Calu3 (cell line): ENCODE results near the gene CMKLR1. TPM values are rescaled to one million over a fixed set of nuclear protein-coding genes. Genes with fewer than 3 reads are reported as not detected.

Source experiments
- BruUV-seq: library from RNA; stranded (reverse); fragments of 400-500 nt; replicated peaks from 2 replicates; lab custom pipeline; 2021; lab: Mats Ljungman, UMichigan
- CTCF ChIA-PET: fragments of 300-600 bp; sonication (Branson Sonifier 250); formaldehyde crosslinking; loops from one replicate; lab custom pipeline; 2022; ENCODE audit warnings: antibody characterized with exemption; lab: Charles Lee
- DNase-seq: peaks from one replicate; pipeline ENCODE4 v3.0.0; 2022
- H3K27ac Mint-ChIP-seq: one replicate; pipeline ENCODE4 v1.8.0; 2022; ENCODE audit warnings: mixed read lengths; ENCODE audit not compliant: unreplicated experiment
- H3K27me3 Mint-ChIP-seq: one replicate; pipeline ENCODE4 v1.8.0; 2022; ENCODE audit warnings: mixed read lengths; ENCODE audit not compliant: unreplicated experiment
- H3K36me3 Mint-ChIP-seq: one replicate; pipeline ENCODE4 v1.8.0; 2022; ENCODE audit warnings: mild to moderate bottlenecking, moderate library complexity, mixed read lengths; ENCODE audit not compliant: insufficient read depth, unreplicated experiment
- H3K4me1 Mint-ChIP-seq: one replicate; pipeline ENCODE4 v1.8.0; 2022; ENCODE audit warnings: mild to moderate bottlenecking, low read depth, mixed read lengths; ENCODE audit not compliant: unreplicated experiment
- H3K4me3 Mint-ChIP-seq: one replicate; pipeline ENCODE4 v1.8.0; 2022; ENCODE audit warnings: mild to moderate bottlenecking, low read depth, moderate library complexity, mixed read lengths; ENCODE audit not compliant: unreplicated experiment
- H3K9me3 Mint-ChIP-seq: one replicate; pipeline ENCODE4 v1.8.0; 2022; ENCODE audit warnings: low read depth, mixed read lengths; ENCODE audit not compliant: unreplicated experiment
- CTCF ChIP-seq: fragments of 200-600 bp; IDR thresholded peaks from one replicate; pipeline ENCODE4 v1.8.0; 2022; ENCODE audit warnings: antibody characterized with exemption; ENCODE audit not compliant: unreplicated experiment
- intact Hi-C: fragments of 100-400 bp; cut with micrococcal nuclease; formaldehyde crosslinking; loops from one replicate; pipeline ENCODE4 v1.10.0; 2022; ENCODE audit not compliant: unreplicated experiment
- total RNA-seq: library from RNA; stranded (reverse); gene quantifications from 2 replicates; pipeline ENCODE4 v1.2.3, GENCODE V29; 2022

CMKLR1 gene
- total RNA-seq, 1 experiment from 2014 or later, result not detected

- CTCF ChIA-PET, result no interaction called here
- no peaks in the 10 kb centered on the region for H3K9me3 Mint-ChIP-seq
- H3K4me1 Mint-ChIP-seq, result peaks cover 8% of the 10 kb centered on the region
- TF ChIP-seq CTCF, result no peak
- no TSS peak for BruUV-seq
- H3K4me3 Mint-ChIP-seq, result no peak overlapping the region
- no peak overlapping the region for H3K27ac Mint-ChIP-seq
- intact Hi-C loops, result no loop called here
- H3K27me3 Mint-ChIP-seq, result peaks cover 35% of the 10 kb centered on the region
- no peaks in the 10 kb centered on the region for H3K36me3 Mint-ChIP-seq
- DNase-seq, result no peak
Measured at GRCh38 chr12:108315486-108316105, 23.5 kb downstream of the CMKLR1 start.

- no peak overlapping the region for H3K27ac Mint-ChIP-seq
- H3K27me3 Mint-ChIP-seq, result peaks cover 16% of the 10 kb centered on the region
- CTCF ChIA-PET, result interaction anchor here (1.1 kb wide), 1 partner anchor 12 kb away, joined by 4 read pairs; no protein-coding TSS in a partner anchor
- no peaks in the 10 kb centered on the region for H3K9me3 Mint-ChIP-seq
- TF ChIP-seq CTCF, result no peak
- DNase-seq, result no peak
- no peaks in the 10 kb centered on the region for H3K36me3 Mint-ChIP-seq
- intact Hi-C loops, result no loop called here
- peaks cover 8% of the 10 kb centered on the region for H3K4me1 Mint-ChIP-seq
- H3K4me3 Mint-ChIP-seq, result no peak overlapping the region
- BruUV-seq, result no TSS peak
Measured at GRCh38 chr12:108313606-108314351, 25.3 kb downstream of the CMKLR1 start.

GRCh38 chr12:108313241-108313605 lies 25.9 kb downstream of the CMKLR1 start:
- Mint-ChIP-seq H3K27me3 (peaks cover 13% of the 10 kb centered on the region), H3K27ac (no peak overlapping the region), H3K9me3 (no peaks in the 10 kb centered on the region), H3K4me3 (no peak overlapping the region), H3K4me1 (peaks cover 8% of the 10 kb centered on the region), H3K36me3 (no peaks in the 10 kb centered on the region)
- no TSS peak for BruUV-seq
- CTCF ChIA-PET, result interaction anchor here (1.1 kb wide), 1 partner anchor 11 kb away, joined by 4 read pairs; no protein-coding TSS in a partner anchor
- TF ChIP-seq CTCF, result no peak
- no peak for DNase-seq
- intact Hi-C loops, result no loop called here

- no peak for TF ChIP-seq CTCF
- CTCF ChIA-PET, result interaction anchor here (1.1 kb wide), 1 partner anchor 11 kb away, joined by 4 read pairs; no protein-coding TSS in a partner anchor
- intact Hi-C loops, result no loop called here
- Mint-ChIP-seq H3K36me3 (no peaks in the 10 kb centered on the region), H3K27ac (no peak overlapping the region), H3K4me1 (peaks cover 8% of the 10 kb centered on the region), H3K4me3 (no peak overlapping the region), H3K27me3 (peaks cover 13% of the 10 kb centered on the region), H3K9me3 (no peaks in the 10 kb centered on the region)
- peak; percentile 16 for DNase-seq
- BruUV-seq, result no TSS peak
Measured at GRCh38 chr12:108312693-108313189, 26.4 kb downstream of the CMKLR1 start.
